ENCODE data around the gene TMEM178A.

Gene TMEM178A

DNA sequence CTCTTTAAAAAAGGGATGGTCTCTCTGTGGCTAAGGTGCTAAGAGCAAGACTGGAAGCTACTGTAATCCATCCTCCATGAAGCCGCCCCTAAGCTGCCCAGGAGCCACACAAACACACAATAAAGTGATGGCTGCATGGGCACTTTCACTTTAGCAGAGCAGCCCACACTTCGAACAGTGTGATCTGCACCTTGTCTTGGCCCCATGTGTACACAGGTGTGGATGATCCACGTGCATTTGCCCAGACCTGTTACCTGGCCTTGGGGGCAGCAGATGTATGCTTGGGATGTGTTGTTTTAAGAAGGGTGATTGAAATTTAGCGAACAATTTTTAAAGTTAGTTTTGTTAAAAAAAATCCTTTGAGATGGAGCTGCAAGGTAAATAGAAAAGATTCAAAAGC is 39.9 kb downstream of the TMEM178A start:
- Histone ChIP-seq H3K4me3 (ENCODE audit: low read depth in 1 of 5, low read length in 5 of 5) (no peak overlapping the region), H3K27ac (ENCODE audit: low read depth, low read length) (no peak overlapping the region), H3K27me3 (ENCODE audit: control insufficient read depth in 5 of 5, insufficient read depth in 4 of 5, low read length in 5 of 5) (no peaks in the 10 kb centered on the region), H3K4me1 (ENCODE audit: control insufficient read depth in 5 of 5, insufficient read depth in 5 of 5, low read length in 5 of 5) (no peaks in the 10 kb centered on the region), H3K36me3 (ENCODE audit: control insufficient read depth in 5 of 5, insufficient read depth in 5 of 5, low read length in 5 of 5) (no peaks in the 10 kb centered on the region), H3K9ac (ENCODE audit: low read length in 5 of 5) (no peak overlapping the region), H3K9me3 (ENCODE audit: control insufficient read depth in 5 of 5, low read length in 5 of 5) (peaks cover 0 to 14% (median 5%) of the 10 kb centered on the region in 5 donors)

DNA sequence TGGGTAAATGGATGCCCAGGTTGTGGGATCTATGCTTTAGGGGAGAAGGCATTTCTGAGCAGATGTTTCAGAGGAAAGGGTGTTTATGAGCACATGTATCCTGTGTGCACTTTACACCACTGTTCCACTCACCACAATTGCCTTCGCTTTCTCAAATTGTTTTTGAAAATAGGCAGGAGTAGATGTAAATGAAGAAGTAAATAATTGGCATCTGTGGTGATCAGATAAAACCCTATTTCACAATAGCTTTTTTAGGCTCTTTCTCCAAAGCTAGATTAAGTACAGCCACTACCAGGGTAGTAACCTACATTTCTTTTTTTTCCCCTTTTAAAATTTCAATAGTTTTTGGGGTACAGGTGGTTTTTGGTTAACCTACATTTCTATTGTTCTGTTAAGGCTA is 40.6 kb downstream of the TMEM178A start:
- no peak overlapping the region for H3K9ac ChIP-seq (ENCODE audit: low read length in 5 of 5)
- no peaks in the 10 kb centered on the region for H3K4me1 ChIP-seq (ENCODE audit: control insufficient read depth in 5 of 5, insufficient read depth in 5 of 5, low read length in 5 of 5)
- H3K4me3 ChIP-seq (ENCODE audit: low read depth in 1 of 5, low read length in 5 of 5): no peak overlapping the region
- H3K27me3 ChIP-seq (ENCODE audit: control insufficient read depth in 5 of 5, insufficient read depth in 4 of 5, low read length in 5 of 5): no peaks in the 10 kb centered on the region
- H3K27ac ChIP-seq (ENCODE audit: low read depth, low read length): no peak overlapping the region
- peaks cover 0 to 12% (median 5%) of the 10 kb centered on the region in 5 donors for H3K9me3 ChIP-seq (ENCODE audit: control insufficient read depth in 5 of 5, low read length in 5 of 5)
- H3K36me3 ChIP-seq (ENCODE audit: control insufficient read depth in 5 of 5, insufficient read depth in 5 of 5, low read length in 5 of 5): no peaks in the 10 kb centered on the region

DNA sequence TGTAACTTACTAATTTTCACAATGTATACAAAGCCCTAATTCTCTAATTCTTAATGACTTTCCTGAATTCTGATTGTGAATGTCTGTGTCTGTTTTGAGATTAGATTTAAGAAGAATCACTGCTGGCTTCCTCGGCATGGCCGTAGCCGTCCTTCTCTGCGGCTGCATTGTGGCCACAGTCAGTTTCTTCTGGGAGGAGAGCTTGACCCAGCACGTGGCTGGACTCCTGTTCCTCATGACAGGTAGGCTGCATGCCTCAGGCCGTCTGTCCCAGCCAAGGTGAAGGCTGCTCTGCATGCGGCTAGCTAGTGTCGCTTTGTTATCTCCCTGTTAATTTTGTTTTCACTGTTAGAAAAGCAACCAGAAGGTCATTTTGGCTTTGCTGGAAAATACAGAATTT is 41.2 kb downstream of the TMEM178A start:
- Histone ChIP-seq H3K9me3 (ENCODE audit: control insufficient read depth in 5 of 5, low read length in 5 of 5) (peaks cover 0 to 6% (median 5%) of the 10 kb centered on the region in 5 donors), H3K4me1 (ENCODE audit: control insufficient read depth in 5 of 5, insufficient read depth in 5 of 5, low read length in 5 of 5) (no peaks in the 10 kb centered on the region), H3K4me3 (ENCODE audit: low read depth in 1 of 5, low read length in 5 of 5) (no peak overlapping the region), H3K27me3 (ENCODE audit: control insufficient read depth in 5 of 5, insufficient read depth in 4 of 5, low read length in 5 of 5) (no peaks in the 10 kb centered on the region), H3K9ac (ENCODE audit: low read length in 5 of 5) (no peak overlapping the region), H3K36me3 (ENCODE audit: control insufficient read depth in 5 of 5, insufficient read depth in 5 of 5, low read length in 5 of 5) (no peaks in the 10 kb centered on the region), H3K27ac (ENCODE audit: low read depth, low read length) (no peak overlapping the region)

DNA sequence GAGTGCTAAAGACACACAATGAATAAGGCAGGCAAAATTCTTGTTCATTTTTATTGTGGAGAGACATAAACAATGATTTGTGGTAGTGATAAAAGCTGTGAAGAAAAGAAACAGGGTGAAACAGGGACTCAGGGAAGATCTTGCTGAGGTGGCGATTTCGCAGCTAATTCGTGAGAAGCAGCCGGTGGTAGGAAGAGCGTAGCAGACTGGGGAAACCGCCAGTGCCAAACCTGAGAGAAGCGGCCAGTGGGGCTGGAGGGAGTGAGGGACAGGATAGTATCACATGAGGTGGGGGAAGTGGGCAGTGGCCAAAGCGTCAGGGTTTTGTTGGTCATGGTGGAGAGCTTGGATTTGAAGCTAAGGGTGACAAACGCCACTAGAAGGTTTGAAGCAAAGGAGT is 42.3 kb downstream of the TMEM178A start:
- Histone ChIP-seq H3K9me3 (ENCODE audit: control insufficient read depth in 5 of 5, low read length in 5 of 5) (no peaks in the 10 kb centered on the region), H3K27me3 (ENCODE audit: control insufficient read depth in 5 of 5, insufficient read depth in 4 of 5, low read length in 5 of 5) (no peaks in the 10 kb centered on the region), H3K4me1 (ENCODE audit: control insufficient read depth in 5 of 5, insufficient read depth in 5 of 5, low read length in 5 of 5) (no peaks in the 10 kb centered on the region), H3K36me3 (ENCODE audit: control insufficient read depth in 5 of 5, insufficient read depth in 5 of 5, low read length in 5 of 5) (peaks cover 0 to 3% (median 0%) of the 10 kb centered on the region in 5 donors), H3K4me3 (ENCODE audit: low read depth in 1 of 5, low read length in 5 of 5) (no peak overlapping the region), H3K27ac (ENCODE audit: low read depth, low read length) (no peak overlapping the region), H3K9ac (ENCODE audit: low read length in 5 of 5) (no peak overlapping the region)

DNA sequence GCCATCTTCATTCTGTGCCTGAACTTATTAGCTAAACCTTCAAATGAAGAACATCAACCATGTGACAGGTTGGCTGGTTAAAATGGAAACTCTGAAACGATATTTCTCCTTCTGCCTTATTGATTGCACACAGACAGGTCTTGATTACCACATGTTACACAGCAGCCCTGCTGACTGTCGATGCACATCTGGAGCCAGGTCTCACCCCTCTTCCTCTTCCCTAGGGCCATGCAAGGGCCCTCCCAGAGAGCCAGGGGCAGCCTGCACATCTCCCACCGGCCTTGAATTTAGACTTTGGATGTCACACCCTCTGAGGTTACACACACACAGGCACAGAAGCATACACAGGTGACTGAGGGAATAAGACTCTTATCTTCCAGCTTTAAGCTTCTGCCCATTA is 45.1 kb downstream of the TMEM178A start:
- Histone ChIP-seq H3K4me1 (ENCODE audit: control insufficient read depth in 5 of 5, insufficient read depth in 5 of 5, low read length in 5 of 5) (no peaks in the 10 kb centered on the region), H3K9me3 (ENCODE audit: control insufficient read depth in 5 of 5, low read length in 5 of 5) (no peaks in the 10 kb centered on the region), H3K27ac (ENCODE audit: low read depth, low read length) (no peak overlapping the region), H3K36me3 (ENCODE audit: control insufficient read depth in 5 of 5, insufficient read depth in 5 of 5, low read length in 5 of 5) (peaks cover 0 to 7% (median 0%) of the 10 kb centered on the region in 5 donors), H3K27me3 (ENCODE audit: control insufficient read depth in 5 of 5, insufficient read depth in 4 of 5, low read length in 5 of 5) (no peaks in the 10 kb centered on the region), H3K9ac (ENCODE audit: low read length in 5 of 5) (no peak overlapping the region), H3K4me3 (ENCODE audit: low read depth in 1 of 5, low read length in 5 of 5) (no peak overlapping the region)

DNA sequence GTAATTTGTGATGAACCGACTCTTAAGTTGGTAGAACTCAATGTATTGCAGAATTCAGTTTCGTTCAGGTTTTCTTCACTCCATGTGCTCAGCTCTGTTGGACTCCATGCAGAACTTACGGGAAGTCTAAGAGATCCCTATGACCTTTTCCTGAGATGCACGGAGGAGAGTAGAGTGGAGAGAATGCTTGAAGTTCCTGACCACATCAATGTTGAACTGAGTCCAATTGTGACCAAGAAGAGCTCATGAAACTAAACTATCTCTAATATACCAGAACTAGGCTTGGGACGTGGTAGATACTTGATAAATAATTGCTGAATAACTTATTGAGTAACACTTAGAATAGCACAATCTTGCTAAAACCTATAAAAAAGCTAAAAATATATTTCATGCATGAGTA is 47.2 kb downstream of the TMEM178A start:
- no peak overlapping the region for H3K27ac ChIP-seq (ENCODE audit: low read depth, low read length)
- H3K4me3 ChIP-seq (ENCODE audit: low read depth in 1 of 5, low read length in 5 of 5): no peak overlapping the region
- H3K9ac ChIP-seq (ENCODE audit: low read length in 5 of 5): no peak overlapping the region
- H3K4me1 ChIP-seq (ENCODE audit: control insufficient read depth in 5 of 5, insufficient read depth in 5 of 5, low read length in 5 of 5): no peaks in the 10 kb centered on the region
- H3K36me3 ChIP-seq (ENCODE audit: control insufficient read depth in 5 of 5, insufficient read depth in 5 of 5, low read length in 5 of 5): peaks cover 0 to 9% (median 0%) of the 10 kb centered on the region in 5 donors
- no peaks in the 10 kb centered on the region for H3K27me3 ChIP-seq (ENCODE audit: control insufficient read depth in 5 of 5, insufficient read depth in 4 of 5, low read length in 5 of 5)
- H3K9me3 ChIP-seq (ENCODE audit: control insufficient read depth in 5 of 5, low read length in 5 of 5): no peaks in the 10 kb centered on the region

DNA sequence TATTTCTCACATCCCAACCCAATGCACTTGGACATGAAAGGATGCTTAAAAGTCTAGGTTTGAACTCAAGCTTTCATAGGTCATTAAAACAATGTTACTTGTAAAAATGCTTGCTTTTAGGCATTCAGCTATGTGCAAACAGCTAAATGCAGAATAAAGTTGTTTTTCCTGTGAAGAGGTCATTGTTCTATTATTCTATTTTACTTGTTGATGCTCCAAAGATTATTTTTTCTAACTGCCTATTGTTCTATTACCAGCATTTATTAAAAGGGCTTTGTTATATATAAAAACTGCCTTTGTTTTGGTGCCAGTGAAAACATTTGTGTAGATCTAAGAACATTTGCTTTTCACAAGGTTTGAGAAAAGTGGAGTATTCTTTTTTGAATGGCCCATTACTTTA is 49.4 kb downstream of the TMEM178A start:
- peaks cover 0 to 8% (median 0%) of the 10 kb centered on the region in 5 donors for H3K4me1 ChIP-seq (ENCODE audit: control insufficient read depth in 5 of 5, insufficient read depth in 5 of 5, low read length in 5 of 5)
- no peaks in the 10 kb centered on the region for H3K27me3 ChIP-seq (ENCODE audit: control insufficient read depth in 5 of 5, insufficient read depth in 4 of 5, low read length in 5 of 5)
- peaks cover 0 to 9% (median 0%) of the 10 kb centered on the region in 5 donors for H3K36me3 ChIP-seq (ENCODE audit: control insufficient read depth in 5 of 5, insufficient read depth in 5 of 5, low read length in 5 of 5)
- H3K9me3 ChIP-seq (ENCODE audit: control insufficient read depth in 5 of 5, low read length in 5 of 5): no peaks in the 10 kb centered on the region
- no peak overlapping the region for H3K4me3 ChIP-seq (ENCODE audit: low read depth in 1 of 5, low read length in 5 of 5)
- H3K27ac ChIP-seq (ENCODE audit: low read depth, low read length): no peak overlapping the region
- H3K9ac ChIP-seq (ENCODE audit: low read length in 5 of 5): no peak overlapping the region

DNA sequence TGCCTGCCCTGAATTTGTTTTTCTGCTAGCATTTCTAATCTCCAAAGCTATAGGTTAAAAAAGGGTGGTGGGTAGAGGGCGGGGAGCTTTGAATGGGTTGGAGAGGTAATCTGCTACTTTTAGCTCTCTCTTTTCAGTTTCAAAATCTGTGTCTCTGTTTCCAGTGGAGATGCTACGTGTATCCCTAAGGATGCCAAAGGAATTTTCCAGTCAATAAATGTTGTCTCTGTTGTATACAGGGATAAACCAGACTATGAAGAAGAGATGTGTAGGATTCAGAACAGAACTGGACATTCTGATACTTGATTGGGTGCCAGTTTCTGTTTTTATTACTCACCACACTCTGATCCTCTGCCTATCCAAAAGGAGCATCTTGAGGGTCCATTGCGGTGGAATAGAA is 50.1 kb downstream of the TMEM178A start:
- Histone ChIP-seq H3K4me1 (ENCODE audit: control insufficient read depth in 5 of 5, insufficient read depth in 5 of 5, low read length in 5 of 5) (peaks cover 0 to 8% (median 0%) of the 10 kb centered on the region in 5 donors), H3K4me3 (ENCODE audit: low read depth in 1 of 5, low read length in 5 of 5) (no peak overlapping the region), H3K36me3 (ENCODE audit: control insufficient read depth in 5 of 5, insufficient read depth in 5 of 5, low read length in 5 of 5) (peaks cover 0 to 9% (median 0%) of the 10 kb centered on the region in 5 donors), H3K9me3 (ENCODE audit: control insufficient read depth in 5 of 5, low read length in 5 of 5) (no peaks in the 10 kb centered on the region), H3K9ac (ENCODE audit: low read length in 5 of 5) (no peak overlapping the region), H3K27ac (ENCODE audit: low read depth, low read length) (no peak overlapping the region), H3K27me3 (ENCODE audit: control insufficient read depth in 5 of 5, insufficient read depth in 4 of 5, low read length in 5 of 5) (no peaks in the 10 kb centered on the region)

DNA sequence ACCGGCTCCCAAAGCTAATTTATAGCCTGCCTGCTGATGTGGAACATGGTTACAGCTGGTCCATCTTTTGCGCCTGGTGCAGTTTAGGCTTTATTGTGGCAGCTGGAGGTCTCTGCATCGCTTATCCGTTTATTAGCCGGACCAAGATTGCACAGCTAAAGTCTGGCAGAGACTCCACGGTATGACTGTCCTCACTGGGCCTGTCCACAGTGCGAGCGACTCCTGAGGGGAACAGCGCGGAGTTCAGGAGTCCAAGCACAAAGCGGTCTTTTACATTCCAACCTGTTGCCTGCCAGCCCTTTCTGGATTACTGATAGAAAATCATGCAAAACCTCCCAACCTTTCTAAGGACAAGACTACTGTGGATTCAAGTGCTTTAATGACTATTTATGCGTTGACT is 51.4 kb downstream of the TMEM178A start:
- H3K4me3 ChIP-seq (ENCODE audit: low read depth in 1 of 5, low read length in 5 of 5): no peak overlapping the region
- H3K4me1 ChIP-seq (ENCODE audit: control insufficient read depth in 5 of 5, insufficient read depth in 5 of 5, low read length in 5 of 5): peaks cover 0 to 8% (median 0%) of the 10 kb centered on the region in 5 donors
- H3K9ac ChIP-seq (ENCODE audit: low read length in 5 of 5): no peak overlapping the region
- no peaks in the 10 kb centered on the region for H3K27me3 ChIP-seq (ENCODE audit: control insufficient read depth in 5 of 5, insufficient read depth in 4 of 5, low read length in 5 of 5)
- H3K27ac ChIP-seq (ENCODE audit: low read depth, low read length): no peak overlapping the region
- H3K9me3 ChIP-seq (ENCODE audit: control insufficient read depth in 5 of 5, low read length in 5 of 5): no peaks in the 10 kb centered on the region
- H3K36me3 ChIP-seq (ENCODE audit: control insufficient read depth in 5 of 5, insufficient read depth in 5 of 5, low read length in 5 of 5): peaks cover 0 to 9% (median 0%) of the 10 kb centered on the region in 5 donors

DNA sequence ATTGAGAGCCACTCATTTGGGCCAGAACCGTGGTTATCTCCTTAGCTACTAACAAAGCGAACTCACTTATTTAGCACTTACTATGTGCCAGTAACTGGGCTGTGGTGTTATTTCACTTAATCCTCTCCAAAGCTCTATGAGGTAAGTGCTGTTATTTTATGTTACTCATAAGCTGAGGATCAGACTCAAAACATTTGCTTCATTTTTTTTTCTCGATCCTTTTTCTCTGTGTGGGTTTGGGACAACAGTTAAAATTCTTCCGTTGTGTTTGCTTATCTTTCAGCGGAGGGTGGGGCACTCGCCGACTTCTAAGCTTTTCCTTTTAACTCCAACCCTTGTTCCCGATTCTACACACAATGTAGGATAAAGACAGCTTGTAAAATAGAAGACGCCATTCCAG is 52.8 kb downstream of the TMEM178A start:
- H3K27ac ChIP-seq (ENCODE audit: low read depth, low read length): no peak overlapping the region

DNA sequence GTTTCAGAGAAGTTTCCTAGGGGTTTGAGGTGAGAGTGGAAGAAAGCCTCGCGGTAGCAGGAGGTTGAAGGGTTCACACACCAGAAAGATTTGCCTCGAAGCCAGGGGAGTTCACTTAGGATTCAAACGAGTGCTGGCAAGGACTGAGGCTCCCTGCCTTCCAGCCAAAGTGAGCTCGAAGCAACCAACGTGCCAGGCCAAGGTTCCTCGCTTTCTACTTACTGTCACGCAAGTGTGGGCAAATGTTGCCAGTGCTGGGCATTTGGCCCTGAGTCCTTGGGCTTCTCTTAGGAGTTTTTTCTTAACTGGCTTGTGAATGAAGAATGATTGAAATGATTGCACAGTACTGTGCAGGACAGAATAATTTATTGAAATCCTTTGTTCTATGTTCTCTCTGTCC is 53.6 kb downstream of the TMEM178A start:
- no peak overlapping the region for H3K27ac ChIP-seq (ENCODE audit: low read depth, low read length)
- H3K36me3 ChIP-seq (ENCODE audit: control insufficient read depth in 5 of 5, insufficient read depth in 5 of 5, low read length in 5 of 5): peaks cover 0 to 2% (median 0%) of the 10 kb centered on the region in 5 donors
- peaks cover 0 to 8% (median 0%) of the 10 kb centered on the region in 5 donors for H3K4me1 ChIP-seq (ENCODE audit: control insufficient read depth in 5 of 5, insufficient read depth in 5 of 5, low read length in 5 of 5)
- no peaks in the 10 kb centered on the region for H3K27me3 ChIP-seq (ENCODE audit: control insufficient read depth in 5 of 5, insufficient read depth in 4 of 5, low read length in 5 of 5)
- H3K9me3 ChIP-seq (ENCODE audit: control insufficient read depth in 5 of 5, low read length in 5 of 5): no peaks in the 10 kb centered on the region
- H3K9ac ChIP-seq (ENCODE audit: low read length in 5 of 5): no peak overlapping the region
- H3K4me3 ChIP-seq (ENCODE audit: low read depth in 1 of 5, low read length in 5 of 5): no peak overlapping the region

More for the DNA sequence above, 52.8 kb downstream of the TMEM178A start:
- no peaks in the 10 kb centered on the region for H3K27me3 ChIP-seq (ENCODE audit: control insufficient read depth in 5 of 5, insufficient read depth in 4 of 5, low read length in 5 of 5)
- H3K36me3 ChIP-seq (ENCODE audit: control insufficient read depth in 5 of 5, insufficient read depth in 5 of 5, low read length in 5 of 5): peaks cover 0 to 2% (median 0%) of the 10 kb centered on the region in 5 donors
- H3K4me1 ChIP-seq (ENCODE audit: control insufficient read depth in 5 of 5, insufficient read depth in 5 of 5, low read length in 5 of 5): peaks cover 0 to 8% (median 0%) of the 10 kb centered on the region in 5 donors
- no peak overlapping the region for H3K4me3 ChIP-seq (ENCODE audit: low read depth in 1 of 5, low read length in 5 of 5)
- no peaks in the 10 kb centered on the region for H3K9me3 ChIP-seq (ENCODE audit: control insufficient read depth in 5 of 5, low read length in 5 of 5)
- H3K9ac ChIP-seq (ENCODE audit: low read length in 5 of 5): no peak overlapping the region
